ENCODE data around the gene SNRPA. TPM values are rescaled to one million over a fixed set of nuclear protein-coding genes. Genes with fewer than 3 reads are reported as not detected.
"Not testable (repeated sequence)": the region's sequence is repeated elsewhere in the genome, so short reads cannot be mapped to it uniquely, and the experiment has no call there.

SNRPA gene
- total RNA-seq, 1 donor from 2014 or later = 243 TPM

DNA sequence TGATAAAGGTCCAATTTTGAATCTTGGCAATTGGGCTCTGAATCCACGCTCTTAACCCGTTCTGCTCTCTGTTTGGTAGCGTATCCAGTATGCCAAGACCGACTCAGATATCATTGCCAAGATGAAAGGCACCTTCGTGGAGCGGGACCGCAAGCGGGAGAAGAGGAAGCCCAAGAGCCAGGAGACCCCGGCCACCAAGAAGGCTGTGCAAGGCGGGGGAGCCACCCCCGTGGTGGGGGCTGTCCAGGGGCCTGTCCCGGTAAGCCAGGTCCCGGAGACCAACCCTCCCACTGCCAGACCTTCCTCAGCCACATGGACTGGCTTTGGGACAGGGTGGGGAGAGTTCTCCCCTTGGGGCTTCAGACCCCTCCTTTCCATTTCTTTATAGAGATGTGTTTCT, 8.3 kb downstream of the SNRPA start:
- peaks cover 74% of the 10 kb centered on the region for H3K36me3 Mint-ChIP-seq (ENCODE audit: low read depth)
- intact Hi-C loops (cut with micrococcal nuclease) = loop anchor here (10.0 kb wide), 1 partner anchor 475 kb away; the partner anchor contains the start of gene AKT2
- H3K9me3 Mint-ChIP-seq = no peaks in the 10 kb centered on the region
- H3K27ac Mint-ChIP-seq = no peak overlapping the region
- no peaks in the 10 kb centered on the region for H3K27me3 Mint-ChIP-seq (ENCODE audit: insufficient read depth)
- DNase-seq (ENCODE audit: low spot score) = no peak
- H3K4me3 Mint-ChIP-seq = no peak overlapping the region
- peaks cover 66% of the 10 kb centered on the region for H3K4me1 Mint-ChIP-seq (ENCODE audit: low read depth)

DNA sequence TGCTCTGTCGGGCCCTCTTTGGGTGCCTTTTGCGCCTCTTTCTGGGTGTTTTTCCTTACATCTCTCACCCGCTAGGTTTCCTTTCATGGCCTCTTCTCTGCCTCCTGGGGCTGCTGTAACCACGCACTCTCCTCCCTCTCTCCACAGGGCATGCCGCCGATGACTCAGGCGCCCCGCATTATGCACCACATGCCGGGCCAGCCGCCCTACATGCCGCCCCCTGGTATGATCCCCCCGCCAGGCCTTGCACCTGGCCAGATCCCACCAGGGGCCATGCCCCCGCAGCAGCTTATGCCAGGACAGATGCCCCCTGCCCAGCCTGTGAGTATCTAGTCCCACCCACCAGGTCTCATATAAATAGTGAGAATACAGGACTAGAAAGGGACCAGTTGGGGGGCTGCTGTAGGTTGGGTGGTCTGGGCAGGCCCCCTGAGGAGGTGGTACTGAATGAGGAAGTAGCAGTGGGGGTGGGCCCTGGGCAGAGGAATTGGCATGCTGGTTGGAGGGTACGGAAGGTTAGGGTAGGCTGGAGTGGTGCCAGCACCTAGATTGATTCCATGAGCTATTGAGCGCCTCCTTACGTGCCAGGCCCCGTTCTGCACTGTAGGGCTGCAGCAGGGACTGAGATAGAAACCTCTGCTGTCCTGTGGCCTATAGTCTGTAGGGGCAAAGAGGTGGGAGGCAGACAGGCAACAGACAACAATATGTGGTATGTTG, 11.9 kb downstream of the SNRPA start:
- Mint-ChIP-seq H3K27ac (no peak overlapping the region), H3K4me1 (ENCODE audit: low read depth) (peaks cover 54% of the 10 kb centered on the region), H3K4me3 (peak overlapping the region; percentile 15), H3K36me3 (ENCODE audit: low read depth) (peaks cover 61% of the 10 kb centered on the region), H3K9me3 (no peaks in the 10 kb centered on the region), H3K27me3 (ENCODE audit: insufficient read depth) (no peaks in the 10 kb centered on the region)
- intact Hi-C loops (cut with micrococcal nuclease) = no loop called here
- DNase-seq (ENCODE audit: low spot score) = no peak

DNA sequence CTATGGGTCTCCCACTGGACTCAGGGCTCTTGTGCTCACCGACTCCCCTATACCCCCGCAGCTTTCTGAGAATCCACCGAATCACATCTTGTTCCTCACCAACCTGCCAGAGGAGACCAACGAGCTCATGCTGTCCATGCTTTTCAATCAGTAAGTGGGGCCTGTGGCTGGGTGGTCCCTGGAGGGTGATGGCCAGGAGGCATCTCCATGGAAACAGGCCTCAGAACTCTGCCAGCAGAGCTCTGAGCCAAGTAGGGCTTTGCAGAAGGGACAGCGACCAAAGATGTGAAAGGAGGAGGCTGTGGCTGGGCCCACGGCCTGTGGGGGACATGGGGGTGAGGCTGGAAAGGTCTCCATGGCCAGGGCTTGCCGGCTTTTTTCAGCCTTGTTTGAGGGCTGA, 12.5 kb downstream of the SNRPA start:
- peaks cover 56% of the 10 kb centered on the region for H3K36me3 Mint-ChIP-seq (ENCODE audit: low read depth)
- no peaks in the 10 kb centered on the region for H3K27me3 Mint-ChIP-seq (ENCODE audit: insufficient read depth)
- intact Hi-C loops (cut with micrococcal nuclease) = no loop called here

DNA sequence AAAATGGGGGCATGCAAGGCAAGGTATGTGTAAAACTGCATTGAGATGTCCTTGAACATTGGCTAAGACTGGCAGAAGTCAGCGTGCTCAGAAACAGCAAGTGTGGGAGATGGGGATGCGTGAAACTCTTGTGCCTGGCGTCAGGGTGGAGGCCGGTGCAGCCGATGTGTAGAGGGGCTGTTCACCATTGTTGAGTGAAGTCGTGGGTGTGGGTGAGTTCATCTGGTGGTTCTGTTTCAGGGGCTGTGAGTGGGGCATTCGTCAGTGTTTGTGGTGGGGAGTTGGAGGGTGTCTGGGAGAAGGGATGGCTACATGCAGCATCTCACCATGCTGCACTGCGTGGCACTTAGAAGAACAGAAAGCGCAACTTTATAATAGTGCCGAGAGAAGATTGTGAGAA, 13.0 kb downstream of the SNRPA start:
- peaks cover 48% of the 10 kb centered on the region for H3K4me1 Mint-ChIP-seq (ENCODE audit: low read depth)
- no peaks in the 10 kb centered on the region for H3K27me3 Mint-ChIP-seq (ENCODE audit: insufficient read depth)
- intact Hi-C loops (cut with micrococcal nuclease) = no loop called here
- no peak for DNase-seq (ENCODE audit: low spot score)
- peak overlapping the region; percentile 62 for H3K27ac Mint-ChIP-seq
- no peak overlapping the region for H3K4me3 Mint-ChIP-seq
- peaks cover 57% of the 10 kb centered on the region for H3K36me3 Mint-ChIP-seq (ENCODE audit: low read depth)
- no peaks in the 10 kb centered on the region for H3K9me3 Mint-ChIP-seq

More for the DNA sequence above, 12.5 kb downstream of the SNRPA start:
- no peak overlapping the region for H3K4me3 Mint-ChIP-seq
- no peak for DNase-seq (ENCODE audit: low spot score)
- peaks cover 49% of the 10 kb centered on the region for H3K4me1 Mint-ChIP-seq (ENCODE audit: low read depth)
- H3K9me3 Mint-ChIP-seq = no peaks in the 10 kb centered on the region
- H3K27ac Mint-ChIP-seq = peak overlapping the region; percentile 10

DNA sequence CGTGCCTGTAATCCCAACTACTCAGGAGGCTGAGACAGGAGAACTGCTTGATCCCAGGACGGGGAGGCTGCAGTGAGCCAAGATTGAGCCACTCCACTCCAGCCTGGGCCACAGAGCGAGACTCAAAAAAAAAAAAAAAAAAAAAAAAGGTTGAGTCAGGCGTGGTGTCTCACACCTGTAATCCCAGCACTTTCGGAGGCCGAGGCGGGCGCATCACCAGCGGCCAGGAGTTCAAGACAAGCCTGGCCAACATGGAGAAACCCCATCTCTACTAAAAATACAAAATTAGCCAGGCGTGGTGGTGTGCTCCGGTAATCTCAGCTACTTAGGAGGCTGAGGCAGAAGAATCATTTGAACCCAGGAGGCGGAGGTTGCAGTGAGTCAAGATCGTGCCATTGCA, 15.4 kb downstream of the SNRPA start:
- H3K4me3 Mint-ChIP-seq; H3K27ac Mint-ChIP-seq; H3K27me3 Mint-ChIP-seq (ENCODE audit: insufficient read depth); H3K9me3 Mint-ChIP-seq; intact Hi-C loops (cut with micrococcal nuclease); DNase-seq (ENCODE audit: low spot score): not testable (repeated sequence)
- peaks cover 50% of the 10 kb centered on the region for H3K4me1 Mint-ChIP-seq (ENCODE audit: low read depth)
- H3K36me3 Mint-ChIP-seq (ENCODE audit: low read depth) = peaks cover 54% of the 10 kb centered on the region

DNA sequence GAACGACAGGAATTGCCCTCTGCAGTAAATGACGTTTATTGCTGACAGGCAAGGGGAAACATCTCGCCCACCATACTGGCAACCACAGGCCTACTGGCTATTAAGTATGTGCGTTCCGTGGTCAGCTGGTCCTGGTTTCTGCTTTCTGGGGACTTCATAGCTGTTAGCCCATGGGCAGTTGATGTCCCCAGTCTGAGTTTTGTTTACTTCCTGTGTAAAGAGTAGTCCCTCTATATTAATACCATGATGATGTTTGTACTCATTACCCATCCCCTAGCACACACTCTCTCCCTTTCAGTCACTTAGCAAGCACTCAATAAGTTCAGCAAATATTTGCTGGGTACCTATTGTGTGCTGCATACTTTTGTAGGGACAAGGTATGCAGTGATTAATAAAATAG, 17.9 kb downstream of the SNRPA start:
- no peak overlapping the region for H3K4me3 Mint-ChIP-seq
- H3K27me3 Mint-ChIP-seq (ENCODE audit: insufficient read depth) = no peaks in the 10 kb centered on the region
- no peak for DNase-seq (ENCODE audit: low spot score)
- peaks cover 29% of the 10 kb centered on the region for H3K4me1 Mint-ChIP-seq (ENCODE audit: low read depth)
- peaks cover 41% of the 10 kb centered on the region for H3K36me3 Mint-ChIP-seq (ENCODE audit: low read depth)
- intact Hi-C loops (cut with micrococcal nuclease) = no loop called here
- H3K27ac Mint-ChIP-seq = no peak overlapping the region
- no peaks in the 10 kb centered on the region for H3K9me3 Mint-ChIP-seq

DNA sequence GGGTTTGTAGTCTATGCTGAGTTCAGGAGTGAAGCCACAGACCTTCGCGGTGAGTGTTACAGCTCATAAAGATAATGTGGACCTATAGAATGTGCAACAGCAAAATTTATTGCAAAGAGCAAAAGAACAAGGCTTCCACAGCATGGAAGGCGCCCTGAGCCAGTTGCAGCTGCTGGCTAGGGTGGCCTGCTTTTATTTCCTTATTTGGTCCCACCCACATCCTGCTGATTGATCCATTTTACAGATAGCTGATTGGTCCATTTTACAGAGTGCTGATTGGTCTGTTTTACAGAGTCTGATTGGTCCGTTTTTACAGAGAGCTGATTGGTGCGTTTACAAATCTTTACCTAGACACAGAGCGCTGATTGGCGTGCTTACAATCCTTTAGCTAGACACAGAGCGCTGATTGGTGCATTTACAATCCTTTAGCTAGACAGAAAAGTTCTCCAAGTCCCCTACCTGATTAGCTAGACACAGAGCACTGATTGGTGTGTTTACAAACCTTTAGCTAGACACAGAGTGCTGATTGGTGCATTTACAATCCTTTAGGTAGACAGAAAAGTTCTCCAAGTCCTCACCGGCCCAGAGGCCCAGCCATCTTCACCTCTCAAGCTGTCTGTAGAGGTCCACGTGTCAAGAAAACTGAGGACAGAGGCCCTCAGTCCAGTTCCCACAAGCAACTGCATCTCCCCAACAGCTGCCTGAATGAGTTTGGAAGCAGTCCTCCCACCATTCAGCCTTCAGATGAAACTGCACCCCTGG, 20.3 kb downstream of the SNRPA start:
- H3K27me3 Mint-ChIP-seq (ENCODE audit: insufficient read depth); H3K9me3 Mint-ChIP-seq; intact Hi-C loops (cut with micrococcal nuclease); H3K27ac Mint-ChIP-seq; H3K4me3 Mint-ChIP-seq; DNase-seq (ENCODE audit: low spot score): not testable (repeated sequence)
- peaks cover 27% of the 10 kb centered on the region for H3K36me3 Mint-ChIP-seq (ENCODE audit: low read depth)
- H3K4me1 Mint-ChIP-seq (ENCODE audit: low read depth) = peaks cover 21% of the 10 kb centered on the region

DNA sequence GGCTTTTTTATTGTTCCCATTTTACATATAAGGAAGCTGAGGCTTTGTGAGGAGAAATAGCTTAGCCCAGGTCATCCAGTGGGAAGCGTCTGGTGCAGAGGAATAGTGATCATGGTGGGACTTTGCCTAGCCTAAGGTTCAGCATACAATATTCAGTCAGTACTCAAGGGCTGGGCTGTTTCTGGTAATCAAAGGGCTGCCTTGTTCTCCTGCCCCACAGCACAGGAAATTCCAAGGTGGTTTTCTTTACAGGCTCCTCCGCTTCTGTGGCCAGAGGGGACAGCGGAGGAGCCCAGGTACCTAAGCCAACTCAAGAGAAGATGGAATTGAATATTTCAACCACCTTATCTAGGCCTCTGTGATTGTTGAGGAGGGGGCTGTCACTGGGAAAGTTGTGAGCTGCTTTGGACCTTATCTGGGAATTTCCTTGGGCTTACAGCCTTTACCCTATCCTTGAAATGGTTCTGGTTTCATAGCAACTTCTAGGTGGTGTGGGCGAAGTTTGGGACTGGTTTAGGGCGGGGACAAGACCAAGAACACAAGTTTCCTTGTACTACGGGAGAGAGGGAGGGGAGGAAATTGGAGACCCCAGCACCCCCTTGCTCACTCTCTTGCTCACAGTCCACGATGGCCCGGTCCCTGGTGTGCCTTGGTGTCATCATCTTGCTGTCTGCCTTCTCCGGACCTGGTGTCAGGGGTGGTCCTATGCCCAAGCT, 24.1 kb downstream of the SNRPA start, which contains the start of gene MIA:
TSS of gene MIA (plus strand) at position 606 of the 716 bp plus-strand sequence. CDS start at position 628, 22 bp downstream.
- Mint-ChIP-seq H3K4me1 (ENCODE audit: low read depth) (peaks cover 49% of the 10 kb centered on the region), H3K27ac (no peak within 1 kb of the TSS)
- intact Hi-C loops (cut with micrococcal nuclease) = no loop called here

DNA sequence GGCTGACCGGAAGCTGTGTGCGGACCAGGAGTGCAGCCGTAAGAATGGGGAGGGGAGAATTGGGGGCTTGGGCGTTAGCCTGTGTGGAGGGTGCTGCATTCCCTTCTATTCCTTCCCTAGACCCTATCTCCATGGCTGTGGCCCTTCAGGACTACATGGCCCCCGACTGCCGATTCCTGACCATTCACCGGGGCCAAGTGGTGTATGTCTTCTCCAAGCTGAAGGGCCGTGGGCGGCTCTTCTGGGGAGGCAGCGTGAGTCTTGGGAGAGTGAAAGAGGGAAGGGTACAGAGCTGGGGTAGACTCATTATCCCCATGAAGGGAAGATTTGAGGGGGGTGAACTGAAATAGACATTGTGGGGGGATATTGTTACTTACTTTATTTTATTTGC, 24.6 kb downstream of the SNRPA start:
- H3K4me3 Mint-ChIP-seq = no peak overlapping the region
- peaks cover 55% of the 10 kb centered on the region for H3K4me1 Mint-ChIP-seq (ENCODE audit: low read depth)
- no peak overlapping the region for H3K27ac Mint-ChIP-seq
- DNase-seq (ENCODE audit: low spot score) = no peak
- intact Hi-C loops (cut with micrococcal nuclease) = loop anchor here (2.0 kb wide), 1 partner anchor 487 kb away; no protein-coding TSS in a partner anchor
- H3K36me3 Mint-ChIP-seq (ENCODE audit: low read depth) = peaks cover 17% of the 10 kb centered on the region
- peaks cover 2% of the 10 kb centered on the region for H3K27me3 Mint-ChIP-seq (ENCODE audit: insufficient read depth)
- H3K9me3 Mint-ChIP-seq = no peaks in the 10 kb centered on the region

More for the DNA sequence above, 24.1 kb downstream of the SNRPA start, which contains the start of gene MIA:
- peaks cover 2% of the 10 kb centered on the region for H3K27me3 Mint-ChIP-seq (ENCODE audit: insufficient read depth)
- peaks cover 16% of the 10 kb centered on the region for H3K36me3 Mint-ChIP-seq (ENCODE audit: low read depth)
- DNase-seq (ENCODE audit: low spot score) = no peak
- H3K9me3 Mint-ChIP-seq = no peaks in the 10 kb centered on the region
- H3K4me3 Mint-ChIP-seq = no peak within 1 kb of the TSS

DNA sequence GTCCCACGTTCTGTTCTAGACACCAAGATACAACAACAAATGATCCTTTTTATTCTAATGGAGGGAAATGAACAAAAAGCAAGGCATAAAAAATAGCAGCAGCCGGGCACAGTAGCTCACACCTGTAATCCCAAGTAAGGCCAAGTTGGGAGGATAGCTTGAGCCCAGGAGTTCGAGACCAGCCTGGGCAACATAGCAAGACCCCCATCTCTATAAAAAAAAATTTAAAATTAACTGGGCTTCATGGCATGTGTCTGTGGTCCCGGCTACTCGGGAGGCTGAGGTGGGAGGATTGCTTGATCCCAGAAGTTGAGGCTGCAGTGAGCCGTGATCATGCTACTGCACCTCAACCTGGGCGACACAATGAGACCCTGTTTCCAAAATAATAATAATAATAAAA, 25.4 kb downstream of the SNRPA start:
- Mint-ChIP-seq H3K36me3 (ENCODE audit: low read depth) (peaks cover 15% of the 10 kb centered on the region), H3K9me3 (no peaks in the 10 kb centered on the region), H3K27ac (no peak overlapping the region), H3K4me3 (no peak overlapping the region), H3K4me1 (ENCODE audit: low read depth) (peaks cover 51% of the 10 kb centered on the region), H3K27me3 (ENCODE audit: insufficient read depth) (peaks cover 2% of the 10 kb centered on the region)
- intact Hi-C loops (cut with micrococcal nuclease) = loop anchor here (2.0 kb wide), 1 partner anchor 486 kb away; no protein-coding TSS in a partner anchor
- no peak for DNase-seq (ENCODE audit: low spot score)

DNA sequence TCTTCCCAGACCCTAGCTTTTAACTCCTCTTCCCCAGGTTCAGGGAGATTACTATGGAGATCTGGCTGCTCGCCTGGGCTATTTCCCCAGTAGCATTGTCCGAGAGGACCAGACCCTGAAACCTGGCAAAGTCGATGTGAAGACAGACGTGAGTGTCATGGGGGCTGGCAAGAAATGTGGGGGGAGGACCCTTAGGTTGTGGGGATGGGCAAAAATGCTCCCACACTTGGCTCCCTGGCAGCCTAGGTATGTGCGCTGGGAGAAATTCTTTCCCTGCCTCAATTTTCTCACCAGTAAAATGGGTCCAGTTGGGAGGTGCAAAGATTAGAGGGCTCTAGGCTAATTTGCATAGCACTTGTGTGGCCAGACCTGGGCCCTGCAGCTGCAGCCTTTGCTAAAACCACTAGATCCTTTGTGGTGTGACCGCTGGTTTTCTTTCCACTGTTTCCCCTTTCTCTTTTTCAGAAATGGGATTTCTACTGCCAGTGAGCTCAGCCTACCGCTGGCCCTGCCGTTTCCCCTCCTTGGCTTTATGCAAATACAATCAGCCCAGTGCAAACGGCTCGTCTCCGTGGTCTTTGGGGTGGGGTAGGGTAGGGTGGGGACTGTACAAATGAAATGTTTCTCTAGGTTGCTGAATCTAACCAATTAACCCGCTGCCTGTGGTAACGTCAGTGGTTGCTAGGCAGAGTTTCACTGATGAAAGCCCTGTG, 26.1 kb downstream of the SNRPA start:
- Mint-ChIP-seq H3K36me3 (ENCODE audit: low read depth) (peaks cover 16% of the 10 kb centered on the region), H3K4me3 (peak overlapping the region; percentile 91), H3K27me3 (ENCODE audit: insufficient read depth) (peaks cover 2% of the 10 kb centered on the region), H3K4me1 (ENCODE audit: low read depth) (peaks cover 51% of the 10 kb centered on the region), H3K9me3 (no peaks in the 10 kb centered on the region), H3K27ac (peak overlapping the region; percentile 89)
- peak; percentile 84 for DNase-seq (ENCODE audit: low spot score)
- intact Hi-C loops (cut with micrococcal nuclease) = loop anchor here (1.0 to 2.0 kb wide), 8 partner anchors 15 to 486 kb away; partner anchors contain the start of genes ACTMAP and COQ8B

DNA sequence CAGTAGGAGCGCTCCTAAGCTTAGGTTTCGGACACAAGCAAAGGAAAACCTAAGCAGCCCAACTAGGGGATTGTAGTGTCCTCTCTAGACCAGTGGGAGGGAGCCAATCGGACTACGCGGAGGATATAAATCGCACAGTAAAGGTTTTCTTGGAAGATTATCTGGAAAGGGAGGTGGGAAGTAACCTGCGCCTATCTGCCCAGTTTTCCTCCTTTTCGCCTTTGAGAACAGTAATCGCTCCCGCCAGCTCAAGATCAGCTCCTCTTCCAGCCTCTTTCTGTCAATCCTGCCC, 26.6 kb downstream of the SNRPA start:
- H3K4me3 Mint-ChIP-seq = peak overlapping the region; percentile 91
- intact Hi-C loops (cut with micrococcal nuclease) = loop anchor here (1.0 to 2.0 kb wide), 8 partner anchors 15 to 485 kb away; partner anchors contain the start of genes ACTMAP and COQ8B

More for the DNA sequence above, 26.6 kb downstream of the SNRPA start:
- no peaks in the 10 kb centered on the region for H3K9me3 Mint-ChIP-seq
- peaks cover 16% of the 10 kb centered on the region for H3K36me3 Mint-ChIP-seq (ENCODE audit: low read depth)
- no peak for DNase-seq (ENCODE audit: low spot score)
- peaks cover 51% of the 10 kb centered on the region for H3K4me1 Mint-ChIP-seq (ENCODE audit: low read depth)
- H3K27me3 Mint-ChIP-seq (ENCODE audit: insufficient read depth) = peaks cover 2% of the 10 kb centered on the region
- peak overlapping the region; percentile 89 for H3K27ac Mint-ChIP-seq

All from activated T-helper 1 cell treated with anti-CD3 and anti-CD28 coated beads, Interleukin-12 subunit alpha, Interleukin-12 subunit beta, Interleukin-2, Interleukin-4 antibody, amounts not matched to agents 30 ng/mL and 10 ng/mL and 1 ng/mL, durations not matched to agents 14 hours and 24 hours and 36 hours (primary cell).